Fibroblast of villous mesenchyme (primary cell): ENCODE results near the gene CDIP1. TPM values are rescaled to one million over a fixed set of nuclear protein-coding genes. Genes with fewer than 3 reads are reported as not detected.

Source experiments
- DNase-seq: peaks from one replicate; pipeline ENCODE4 v3.0.0-alpha.2; 2010; ENCODE audit warnings: low read depth
- H3K4me3 ChIP-seq: 2 replicates; pipeline ENCODE4 v1.5.1; 2011; ENCODE audit warnings: low read depth, mild to moderate bottlenecking, low read length
- CTCF ChIP-seq: IDR thresholded peaks from 2 replicates; pipeline ENCODE4 v1.5.1; 2012; ENCODE audit warnings: low read depth, mild to moderate bottlenecking, low read length; ENCODE audit not compliant: insufficient read depth
- total RNA-seq: library from RNA; depleted of rRNA; stranded (reverse); fragments of >200 nt; gene quantifications from 2 replicates; pipeline ENCODE4 v1.2.3, GENCODE V29; 2012

The CDIP1 gene
- total RNA-seq, 1 donor: 16.8 TPM

DNA sequence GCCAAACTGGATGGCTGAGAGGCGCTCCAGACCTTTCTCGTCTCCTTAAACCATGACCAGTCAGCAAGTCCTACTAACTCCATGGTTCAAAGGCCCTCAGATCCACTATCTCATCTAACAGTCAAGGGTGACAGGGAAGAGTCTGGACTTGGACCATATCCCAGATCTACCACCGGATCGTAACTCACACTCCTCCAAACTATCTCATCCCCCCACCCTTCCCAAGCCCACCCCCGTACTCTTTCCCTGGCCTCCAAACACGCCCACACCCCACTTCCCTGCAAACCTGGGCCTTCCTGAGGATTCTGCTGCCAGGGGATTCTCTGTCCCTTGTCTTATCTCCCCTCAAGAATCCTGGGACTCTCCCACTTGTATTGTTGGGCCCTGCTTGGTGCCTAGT is 5.1 kb downstream of the CDIP1 start:
- no peak for TF ChIP-seq CTCF
- no peak for DNase-seq
- no peak overlapping the region for H3K4me3 ChIP-seq

DNA sequence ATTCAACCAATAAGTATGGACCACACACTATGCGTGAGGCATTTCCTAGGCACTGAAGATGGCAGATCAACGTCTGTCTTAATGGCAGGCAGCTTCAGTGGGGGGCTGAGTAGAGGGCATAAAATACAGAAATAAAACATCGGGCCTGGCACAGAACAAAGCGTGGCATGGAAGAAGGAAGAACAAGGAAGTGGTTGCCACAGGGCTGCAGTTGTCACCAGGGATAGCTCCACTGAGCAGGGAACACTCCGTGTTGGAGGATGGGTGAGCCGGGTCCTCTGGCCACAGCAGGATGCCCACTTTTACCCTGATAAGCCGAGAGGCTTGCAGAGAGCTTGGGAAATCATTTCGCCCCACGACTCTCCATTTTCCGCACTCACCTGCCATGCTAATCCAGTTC is 6.3 kb downstream of the CDIP1 start:
- no peak overlapping the region for H3K4me3 ChIP-seq
- TF ChIP-seq CTCF: no peak
- DNase-seq: no peak

- no peak for DNase-seq
- H3K4me3 ChIP-seq: no peak overlapping the region
- no peak for TF ChIP-seq CTCF
Measured at GRCh38 chr16:4531811-4532210, 6.8 kb downstream of the CDIP1 start.

DNA sequence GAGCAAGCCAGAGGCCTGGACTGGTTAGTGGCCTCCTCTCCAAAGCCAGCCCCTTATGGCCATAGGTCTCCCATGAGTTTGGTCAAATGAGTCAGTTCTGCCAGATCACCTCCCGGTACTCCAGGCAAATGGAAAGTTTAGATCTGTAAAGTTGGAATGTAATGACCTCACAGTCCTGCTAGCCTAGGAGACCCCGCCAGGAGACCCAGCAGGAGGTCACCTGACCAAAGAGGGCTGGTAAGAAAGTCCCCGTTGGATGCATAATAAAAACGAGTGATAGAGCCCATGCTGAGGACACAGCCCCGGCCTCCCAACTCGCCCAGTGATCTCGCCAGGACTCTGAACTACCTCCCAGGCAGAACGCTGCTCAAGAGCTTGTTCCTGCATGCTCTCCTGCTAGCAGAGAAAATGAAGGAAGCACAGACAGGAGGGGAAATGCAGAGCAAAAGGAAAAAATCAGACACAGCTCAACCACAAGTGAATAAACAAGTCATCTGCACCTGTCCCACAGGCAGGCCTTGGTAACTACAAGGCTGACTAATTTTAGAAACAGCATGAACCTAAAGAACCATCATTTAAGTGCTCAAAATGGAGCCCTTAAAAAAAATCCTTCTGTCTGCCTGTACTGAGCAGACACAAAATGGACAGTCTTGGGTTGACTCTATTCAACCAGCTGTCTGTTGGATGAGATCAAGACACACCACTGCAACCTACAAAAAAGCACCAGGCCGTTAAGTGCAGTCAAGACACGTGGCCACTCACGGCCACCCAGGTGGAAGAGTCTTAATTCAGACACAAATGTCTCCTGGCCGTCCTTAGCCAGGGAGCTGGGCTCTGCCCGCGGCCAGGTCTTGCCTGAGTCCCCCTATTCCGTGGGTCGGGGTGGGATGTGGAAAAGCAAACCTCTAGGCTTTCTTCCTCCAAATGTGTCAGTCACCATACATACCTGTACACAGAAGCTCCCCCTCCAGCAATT is 9.2 kb downstream of the CDIP1 start:
- TF ChIP-seq CTCF: no peak
- DNase-seq: peak; percentile 71
- H3K4me3 ChIP-seq: no peak overlapping the region

DNA sequence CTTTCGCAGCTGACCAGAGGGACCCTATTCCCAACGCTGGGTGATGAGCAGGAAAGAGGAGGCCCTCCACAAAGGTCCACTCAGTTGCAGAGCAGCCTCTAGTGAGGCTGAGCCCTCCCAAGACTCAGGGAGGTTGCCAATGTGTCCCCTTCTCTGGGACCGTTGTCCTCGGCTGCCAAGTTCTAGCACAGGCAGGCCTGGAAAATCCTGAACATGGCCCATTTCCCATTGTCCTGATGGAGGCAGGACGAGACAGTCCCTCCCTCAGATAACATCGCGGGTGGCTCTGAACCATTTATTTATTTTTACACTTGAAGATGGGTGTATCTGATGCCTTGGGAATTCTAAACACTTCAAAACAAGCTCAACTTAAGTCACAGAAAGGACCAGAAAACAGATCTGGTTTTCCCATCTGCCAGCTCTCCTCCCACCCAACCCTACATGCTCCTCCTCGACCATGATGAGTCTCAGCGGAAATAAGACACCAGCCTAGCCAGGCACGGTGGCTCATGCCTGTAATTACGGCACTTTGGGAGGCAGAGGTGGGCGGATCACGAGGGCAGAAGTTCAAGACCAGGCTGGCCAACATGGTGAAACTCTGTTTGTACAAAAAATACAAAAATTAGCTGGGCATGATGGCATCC is 12.8 kb downstream of the CDIP1 start:
- no peak for TF ChIP-seq CTCF
- H3K4me3 ChIP-seq: no peak overlapping the region
- peak; percentile 50 for DNase-seq

- TF ChIP-seq CTCF: no peak
- no peak for DNase-seq
- no peak overlapping the region for H3K4me3 ChIP-seq
Measured at GRCh38 chr16:4525069-4525468, 13.5 kb downstream of the CDIP1 start.
